SK-N-SH (cell line): Measurements from ENCODE around the gene YTHDF1.

Experiments used
- RFX5 ChIP-seq: IDR thresholded peaks from 2 replicates; pipeline ENCODE4 v1.6.1; 2012; ENCODE audit warnings: mild to moderate bottlenecking, improper control_type of control experiment, low read length
- TF ChIP-seq, protein P1 (sequence below): fragments of 200-600 bp; sonication (generic); IDR thresholded peaks from 2 replicates; pipeline ENCODE4 v1.6.1; 2017; ENCODE audit warnings: antibody characterized with exemption, mild to moderate bottlenecking, moderate library complexity
- TF ChIP-seq, protein P2 (sequence below): fragments of 150-350 bp; IDR thresholded peaks from 2 replicates; pipeline ENCODE4 v1.6.1; 2017; ENCODE audit warnings: antibody characterized with exemption, low read length, low read depth, borderline replicate concordance

DNA sequence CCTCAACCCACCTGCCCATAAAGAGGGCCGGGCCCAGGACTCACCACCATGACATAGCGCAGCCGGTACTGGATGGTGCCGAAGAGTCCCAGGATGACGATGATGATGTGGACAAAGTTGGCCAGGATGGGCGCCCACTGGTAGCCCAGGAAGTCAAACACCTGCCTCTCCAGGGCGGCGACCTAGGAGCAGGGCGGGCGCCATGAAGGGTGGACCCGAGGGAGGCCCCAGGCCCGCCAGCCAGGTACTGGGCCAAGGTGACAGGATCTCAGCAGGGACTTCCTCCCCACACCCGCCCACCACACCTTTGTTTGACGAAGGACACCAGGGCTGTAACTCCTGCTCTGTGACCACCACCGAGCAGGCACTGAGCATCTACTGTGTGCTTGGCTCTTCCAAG is 34.0 kb upstream of the YTHDF1 start:
- TF ChIP-seq RFX5, result no peak
- TF ChIP-seq, protein P1, sequence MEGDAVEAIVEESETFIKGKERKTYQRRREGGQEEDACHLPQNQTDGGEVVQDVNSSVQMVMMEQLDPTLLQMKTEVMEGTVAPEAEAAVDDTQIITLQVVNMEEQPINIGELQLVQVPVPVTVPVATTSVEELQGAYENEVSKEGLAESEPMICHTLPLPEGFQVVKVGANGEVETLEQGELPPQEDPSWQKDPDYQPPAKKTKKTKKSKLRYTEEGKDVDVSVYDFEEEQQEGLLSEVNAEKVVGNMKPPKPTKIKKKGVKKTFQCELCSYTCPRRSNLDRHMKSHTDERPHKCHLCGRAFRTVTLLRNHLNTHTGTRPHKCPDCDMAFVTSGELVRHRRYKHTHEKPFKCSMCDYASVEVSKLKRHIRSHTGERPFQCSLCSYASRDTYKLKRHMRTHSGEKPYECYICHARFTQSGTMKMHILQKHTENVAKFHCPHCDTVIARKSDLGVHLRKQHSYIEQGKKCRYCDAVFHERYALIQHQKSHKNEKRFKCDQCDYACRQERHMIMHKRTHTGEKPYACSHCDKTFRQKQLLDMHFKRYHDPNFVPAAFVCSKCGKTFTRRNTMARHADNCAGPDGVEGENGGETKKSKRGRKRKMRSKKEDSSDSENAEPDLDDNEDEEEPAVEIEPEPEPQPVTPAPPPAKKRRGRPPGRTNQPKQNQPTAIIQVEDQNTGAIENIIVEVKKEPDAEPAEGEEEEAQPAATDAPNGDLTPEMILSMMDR, result no peak
- TF ChIP-seq, protein P2, sequence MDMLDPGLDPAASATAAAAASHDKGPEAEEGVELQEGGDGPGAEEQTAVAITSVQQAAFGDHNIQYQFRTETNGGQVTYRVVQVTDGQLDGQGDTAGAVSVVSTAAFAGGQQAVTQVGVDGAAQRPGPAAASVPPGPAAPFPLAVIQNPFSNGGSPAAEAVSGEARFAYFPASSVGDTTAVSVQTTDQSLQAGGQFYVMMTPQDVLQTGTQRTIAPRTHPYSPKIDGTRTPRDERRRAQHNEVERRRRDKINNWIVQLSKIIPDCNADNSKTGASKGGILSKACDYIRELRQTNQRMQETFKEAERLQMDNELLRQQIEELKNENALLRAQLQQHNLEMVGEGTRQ, result no peak
